CD8-positive, alpha-beta memory T cell (primary cell): ENCODE data around the gene DYNLT4. TPM values are rescaled to one million over a fixed set of nuclear protein-coding genes. Genes with fewer than 3 reads are reported as not detected.

Experiments
- CTCF ChIA-PET: fragments of 350-600 bp; sonication (Branson Sonifier 250); formaldehyde crosslinking; loops from one replicate; lab custom pipeline; 2021; ENCODE audit warnings: antibody characterized with exemption; lab: Charles Lee
- POLR2A ChIA-PET: fragments of 350-600 bp; sonication (Branson Sonifier 250); formaldehyde crosslinking; loops from one replicate; lab custom pipeline; 2021; ENCODE audit warnings: antibody characterized with exemption; lab: Charles Lee
- DNase-seq, 5 donors: peaks; one replicate each; pipeline versions ENCODE4 v3.0.0 to v3.0.0-alpha.2; 2020 to 2022; ENCODE audit warnings: mixed read lengths in 1 of 5
- H3K27ac ChIP-seq: one replicate; pipeline ENCODE4 v1.7.0; 2013; ENCODE audit warnings: low read depth, mild to moderate bottlenecking, low read length, moderate library complexity
- H3K27me3 ChIP-seq: 2 replicates; pipeline ENCODE4 v1.7.0; 2013; ENCODE audit warnings: low read length, mild to moderate bottlenecking; ENCODE audit not compliant: insufficient read depth, poor library complexity, severe bottlenecking
- H3K36me3 ChIP-seq: 2 replicates; pipeline ENCODE4 v1.7.0; 2013; ENCODE audit warnings: mild to moderate bottlenecking, low read length, moderate library complexity; ENCODE audit not compliant: insufficient read depth
- H3K4me1 ChIP-seq: 2 replicates; pipeline ENCODE4 v1.7.0; 2013; ENCODE audit warnings: mild to moderate bottlenecking, low read length, moderate library complexity; ENCODE audit not compliant: insufficient read depth
- H3K4me3 ChIP-seq: 2 replicates; pipeline ENCODE4 v1.7.0; 2013; ENCODE audit warnings: mild to moderate bottlenecking, low read length
- H3K9me3 ChIP-seq: 2 replicates; pipeline ENCODE4 v1.7.0; 2013; ENCODE audit warnings: mild to moderate bottlenecking, low read length
- H3K27ac Mint-ChIP-seq, 8 donors: one replicate each; pipeline ENCODE4 v1.8.0; 2020 to 2021; ENCODE audit warnings: mixed read lengths in 8 of 8, mild to moderate bottlenecking in 6 of 8, inconsistent platforms in 3 of 8, moderate library complexity in 3 of 8
- H3K27me3 Mint-ChIP-seq, 2 donors: one replicate each; pipeline ENCODE4 v1.8.0; 2020 to 2021; ENCODE audit warnings: mixed read lengths in 2 of 2, mild to moderate bottlenecking in 1 of 2, moderate library complexity in 1 of 2
- H3K36me3 Mint-ChIP-seq, 3 donors: one replicate each; pipeline ENCODE4 v1.8.0; 2020 to 2021; ENCODE audit warnings: mixed read lengths in 3 of 3, inconsistent platforms in 1 of 3, mild to moderate bottlenecking in 1 of 3
- H3K4me1 Mint-ChIP-seq, 3 donors: one replicate each; pipeline ENCODE4 v1.8.0; 2020 to 2021; ENCODE audit warnings: mixed read lengths in 3 of 3, inconsistent platforms in 1 of 3, mild to moderate bottlenecking in 1 of 3
- H3K4me3 Mint-ChIP-seq, 7 donors: one replicate each; pipeline ENCODE4 v1.8.0; 2020 to 2021; ENCODE audit warnings: mixed read lengths in 7 of 7, mild to moderate bottlenecking in 6 of 7, moderate library complexity in 4 of 7, inconsistent platforms in 2 of 7
- H3K9me3 Mint-ChIP-seq, 5 donors: one replicate each; pipeline ENCODE4 v1.8.0; 2020 to 2022; ENCODE audit warnings: mixed read lengths in 5 of 5, mild to moderate bottlenecking in 3 of 5, moderate library complexity in 2 of 5, inconsistent platforms in 1 of 5
- polyA plus RNA-seq: library from polyadenylated mRNA; unstranded; fragments of 300-500 nt; fragmentation: Illumina TruSeq; gene quantifications from one replicate; pipeline ENCODE4 v1.2.3, GENCODE V29; 2021
- total RNA-seq, 2 experiments: library from RNA; stranded (reverse); gene quantifications; one replicate each; pipeline ENCODE4 v1.2.3, GENCODE V29; 2021

DYNLT4 gene
- total and polyA plus RNA-seq, 3 experiments from 2014 or later = 0.28 to 0.31 TPM; not detected in 1

DNA sequence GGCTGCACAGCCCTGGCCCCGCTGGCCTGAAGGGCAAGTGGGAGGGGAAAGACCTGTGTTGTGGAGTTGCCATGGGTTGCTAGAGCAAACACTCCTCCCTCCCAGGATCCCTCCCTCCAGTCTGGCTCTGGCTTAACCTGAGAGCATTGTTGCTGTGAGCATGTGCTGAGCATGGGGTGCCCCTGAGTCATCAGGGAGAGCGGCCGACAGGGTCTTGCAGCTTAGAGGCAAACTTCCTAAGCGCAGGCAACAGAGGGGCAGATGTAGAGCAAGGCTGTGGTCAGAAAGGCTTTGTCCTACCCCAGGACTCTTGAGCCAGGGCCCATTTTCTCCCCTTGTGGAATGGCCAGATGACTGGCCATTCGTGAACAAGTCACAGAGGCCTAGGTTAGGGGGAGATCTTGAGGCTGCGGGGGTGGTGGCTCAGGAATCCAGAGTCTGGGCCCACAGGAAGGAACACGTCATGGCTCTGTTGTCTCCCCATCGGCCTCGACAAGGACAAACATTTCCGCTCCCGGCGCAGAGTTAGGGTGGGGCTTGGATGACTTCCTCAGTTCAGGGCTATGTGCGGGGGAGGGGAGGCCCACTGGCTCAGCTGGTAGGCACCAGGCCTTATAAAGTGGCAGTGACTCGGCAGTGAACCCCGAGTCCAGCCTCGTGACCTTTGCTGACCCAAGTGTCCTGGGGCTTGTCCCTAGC is 362 bp upstream of the DYNLT4 start:
- H3K9me3 ChIP-seq = no peaks in the 10 kb centered on the region
- H3K27me3 ChIP-seq = no peaks in the 10 kb centered on the region
- peak overlapping the region; percentile 96 for H3K27ac ChIP-seq
- Mint-ChIP-seq H3K27ac (peak overlapping the region; percentile 97 to 100 (median 100)), H3K4me1 (peaks cover 65 to 79% (median 71%) of the 10 kb centered on the region in 3 donors), H3K27me3 (peaks cover 0 to 6% of the 10 kb centered on the region in 2 donors), H3K36me3 (peaks cover 8 to 48% (median 9%) of the 10 kb centered on the region in 3 donors), H3K4me3 (peak overlapping the region; percentile 67 to 90 (median 84)), H3K9me3 (no peaks in the 10 kb centered on the region)
- CTCF ChIA-PET = interaction anchor here (1.2 to 4.5 kb wide), 6 partner anchors 8 to 29 kb away, joined by 3 to 59 read pairs (median 14); partner anchors contain the start of genes BEST4 and PLK3
- POLR2A ChIA-PET = interaction anchor here (0.5 to 5.3 kb wide), 7 partner anchors 7 to 205 kb away, joined by 3 to 120 read pairs (median 3); partner anchors contain the start of genes PLK3, RPS8 and UROD
- peak; percentile 84 to 95 (median 90) for DNase-seq
- H3K36me3 ChIP-seq = peaks cover 29% of the 10 kb centered on the region
- peaks cover 77% of the 10 kb centered on the region for H3K4me1 ChIP-seq
- H3K4me3 ChIP-seq = peak overlapping the region; percentile 58

DNA sequence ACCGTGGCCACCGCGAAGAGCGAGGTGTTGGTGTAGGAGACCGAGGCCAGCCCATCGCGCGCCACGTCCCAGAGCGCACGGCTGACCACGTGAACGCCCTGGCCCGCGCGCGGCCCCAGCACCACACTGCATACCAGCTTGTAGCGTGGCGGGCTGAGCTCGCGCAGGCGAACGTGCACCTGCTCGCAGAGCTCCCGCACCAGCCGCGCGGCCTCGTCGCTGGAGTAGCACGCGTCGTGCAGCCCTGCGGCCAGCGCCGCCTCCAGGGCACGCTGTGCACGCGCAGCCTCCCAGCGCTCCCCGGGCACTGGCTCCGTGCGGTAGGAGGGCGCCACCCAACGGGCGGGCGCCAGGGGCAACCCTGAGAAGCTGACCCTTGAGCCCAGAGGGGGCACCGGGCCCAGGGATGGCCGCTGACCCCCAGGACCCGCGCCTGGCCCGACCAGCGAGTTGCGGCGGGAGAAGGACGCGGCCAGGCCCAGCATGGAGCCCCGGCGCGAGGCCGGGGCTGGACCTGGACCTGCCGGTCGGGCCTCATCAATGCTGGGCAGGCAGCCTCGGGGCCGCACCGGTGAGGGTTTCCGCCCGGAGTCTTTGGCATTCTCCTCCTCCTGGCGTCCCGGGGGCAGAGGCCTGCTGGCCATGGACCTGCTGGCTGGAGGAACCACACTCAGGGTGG is 987 bp downstream of the DYNLT4 start:
- Mint-ChIP-seq H3K36me3 (peaks cover 13 to 57% (median 14%) of the 10 kb centered on the region in 3 donors), H3K9me3 (no peaks in the 10 kb centered on the region), H3K4me3 (peak overlapping the region in 2 of 7 donors; percentile 90), H3K27ac (peak overlapping the region; percentile 97 to 100 (median 100)), H3K27me3 (peaks cover 0 to 3% of the 10 kb centered on the region in 2 donors), H3K4me1 (peaks cover 64 to 77% (median 69%) of the 10 kb centered on the region in 3 donors)
- CTCF ChIA-PET = interaction anchor here (1.2 to 4.3 kb wide), 4 partner anchors 13 to 30 kb away, joined by 3 to 15 read pairs (median 8); partner anchors contain the start of gene BEST4
- peak in 3 of 5 donors; percentile 38 to 54 (median 38) for DNase-seq
- Histone ChIP-seq H3K36me3 (peaks cover 29% of the 10 kb centered on the region), H3K4me3 (peak overlapping the region; percentile 42), H3K9me3 (no peaks in the 10 kb centered on the region), H3K27ac (peak overlapping the region; percentile 96), H3K4me1 (peaks cover 72% of the 10 kb centered on the region), H3K27me3 (no peaks in the 10 kb centered on the region)
- POLR2A ChIA-PET = interaction anchor here (0.5 to 5.3 kb wide), 5 partner anchors 8 to 35 kb away, joined by 3 to 120 read pairs (median 9); partner anchors contain the start of gene RPS8

GRCh38 chr1:44805311-44806024 is 1.7 kb downstream of the DYNLT4 start:
- H3K27me3 Mint-ChIP-seq = peaks cover 0 to under 1% of the 10 kb centered on the region in 2 donors
- Histone ChIP-seq H3K4me1 (peaks cover 66% of the 10 kb centered on the region), H3K36me3 (peaks cover 29% of the 10 kb centered on the region), H3K27me3 (no peaks in the 10 kb centered on the region), H3K9me3 (no peaks in the 10 kb centered on the region), H3K4me3 (no peak overlapping the region), H3K27ac (no peak overlapping the region)
- CTCF ChIA-PET = interaction anchor here (0.9 to 1.2 kb wide), 2 partner anchors 12 to 13 kb away, joined by 3 to 4 read pairs; no protein-coding TSS in a partner anchor
- no peak for DNase-seq
- H3K27ac Mint-ChIP-seq = peak overlapping the region; percentile 59 to 91 (median 88)
- peak overlapping the region in 2 of 7 donors; percentile 21 to 74 for H3K4me3 Mint-ChIP-seq
- POLR2A ChIA-PET = interaction anchor here (0.6 to 2.5 kb wide), 3 partner anchors 9 to 128 kb away, joined by 3 to 9 read pairs (median 4); no protein-coding TSS in a partner anchor
- H3K9me3 Mint-ChIP-seq = no peaks in the 10 kb centered on the region
- peaks cover 14 to 62% (median 14%) of the 10 kb centered on the region in 3 donors for H3K36me3 Mint-ChIP-seq
- H3K4me1 Mint-ChIP-seq = peaks cover 59 to 73% (median 66%) of the 10 kb centered on the region in 3 donors

- Histone ChIP-seq H3K9me3 (no peaks in the 10 kb centered on the region), H3K4me3 (no peak overlapping the region), H3K27ac (no peak overlapping the region), H3K4me1 (peaks cover 53% of the 10 kb centered on the region), H3K36me3 (peaks cover 29% of the 10 kb centered on the region), H3K27me3 (no peaks in the 10 kb centered on the region)
- Mint-ChIP-seq H3K4me1 (peaks cover 44 to 64% (median 58%) of the 10 kb centered on the region in 3 donors), H3K9me3 (no peaks in the 10 kb centered on the region), H3K27me3 (no peaks in the 10 kb centered on the region), H3K36me3 (peaks cover 14 to 59% (median 14%) of the 10 kb centered on the region in 3 donors), H3K27ac (peak overlapping the region; percentile 80 to 98 (median 90)), H3K4me3 (peak overlapping the region in 5 of 7 donors; percentile 54 to 98 (median 65))
- no peak for DNase-seq
- POLR2A ChIA-PET = interaction anchor here (0.6 to 2.5 kb wide), 3 partner anchors 14 to 498 kb away, joined by 4 to 9 read pairs (median 9); no protein-coding TSS in a partner anchor
- CTCF ChIA-PET = no interaction called here
These were observed 3.6 kb downstream of the DYNLT4 start for GRCh38 chr1:44803312-44804095.

GRCh38 chr1:44803062-44803311 is 4.2 kb downstream of the DYNLT4 start:
- peak overlapping the region; percentile 9 to 98 (median 55) for H3K4me3 Mint-ChIP-seq
- peak overlapping the region; percentile 41 to 98 (median 90) for H3K27ac Mint-ChIP-seq
- H3K9me3 ChIP-seq = no peaks in the 10 kb centered on the region
- ChIA-PET POLR2A (interaction anchor here (0.6 to 4.3 kb wide), 3 partner anchors 11 to 499 kb away, joined by 3 to 89 read pairs (median 9); no protein-coding TSS in a partner anchor), CTCF (interaction anchor here (1.0 to 1.2 kb wide), 2 partner anchors 11 to 19 kb away, joined by 4 read pairs; no protein-coding TSS in a partner anchor)
- H3K36me3 Mint-ChIP-seq = peaks cover 14 to 58% (median 14%) of the 10 kb centered on the region in 3 donors
- peaks cover 29% of the 10 kb centered on the region for H3K36me3 ChIP-seq
- H3K4me1 ChIP-seq = peaks cover 48% of the 10 kb centered on the region
- H3K9me3 Mint-ChIP-seq = no peaks in the 10 kb centered on the region
- H3K4me3 ChIP-seq = no peak overlapping the region
- no peak for DNase-seq
- H3K27ac ChIP-seq = no peak overlapping the region
- no peaks in the 10 kb centered on the region for H3K27me3 ChIP-seq
- peaks cover 41 to 60% (median 55%) of the 10 kb centered on the region in 3 donors for H3K4me1 Mint-ChIP-seq
- H3K27me3 Mint-ChIP-seq = no peaks in the 10 kb centered on the region

- Mint-ChIP-seq H3K4me1 (peaks cover 36 to 55% (median 50%) of the 10 kb centered on the region in 3 donors), H3K36me3 (peaks cover 14 to 58% (median 14%) of the 10 kb centered on the region in 3 donors), H3K4me3 (peak overlapping the region; percentile 80 to 98 (median 94)), H3K27me3 (no peaks in the 10 kb centered on the region), H3K27ac (peak overlapping the region; percentile 43 to 98 (median 90)), H3K9me3 (no peaks in the 10 kb centered on the region)
- peak in 1 of 5 donors; percentile 62 for DNase-seq
- ChIA-PET POLR2A (interaction anchor here (0.6 to 4.3 kb wide), 4 partner anchors 11 to 499 kb away, joined by 3 to 89 read pairs (median 10); no protein-coding TSS in a partner anchor), CTCF (interaction anchor here (1.0 to 1.2 kb wide), 2 partner anchors 11 to 20 kb away, joined by 4 read pairs; no protein-coding TSS in a partner anchor)
- Histone ChIP-seq H3K27ac (peak overlapping the region; percentile 93), H3K36me3 (peaks cover 29% of the 10 kb centered on the region), H3K27me3 (no peaks in the 10 kb centered on the region), H3K4me3 (peak overlapping the region; percentile 90), H3K9me3 (no peaks in the 10 kb centered on the region), H3K4me1 (peaks cover 43% of the 10 kb centered on the region)
These were observed 4.7 kb downstream of the DYNLT4 start for GRCh38 chr1:44802306-44803061.
